RPMI8226 (cell line): Measurements from ENCODE around the gene UQCRC1.
"Not testable (repeated sequence)": the region's sequence is repeated elsewhere in the genome, so short reads cannot be mapped to it uniquely, and the experiment has no call there.

Experiments
- DNase-seq: peaks from one replicate; pipeline ENCODE4 v3.0.0-alpha.2; 2015

UQCRC1 gene

GRCh38 chr3:48553886-48554845, 55.3 kb downstream of the UQCRC1 start:
- DNase-seq: no peak

- DNase-seq: no peak
These were observed 56.1 kb downstream of the UQCRC1 start for GRCh38 chr3:48553361-48553760.

DNA sequence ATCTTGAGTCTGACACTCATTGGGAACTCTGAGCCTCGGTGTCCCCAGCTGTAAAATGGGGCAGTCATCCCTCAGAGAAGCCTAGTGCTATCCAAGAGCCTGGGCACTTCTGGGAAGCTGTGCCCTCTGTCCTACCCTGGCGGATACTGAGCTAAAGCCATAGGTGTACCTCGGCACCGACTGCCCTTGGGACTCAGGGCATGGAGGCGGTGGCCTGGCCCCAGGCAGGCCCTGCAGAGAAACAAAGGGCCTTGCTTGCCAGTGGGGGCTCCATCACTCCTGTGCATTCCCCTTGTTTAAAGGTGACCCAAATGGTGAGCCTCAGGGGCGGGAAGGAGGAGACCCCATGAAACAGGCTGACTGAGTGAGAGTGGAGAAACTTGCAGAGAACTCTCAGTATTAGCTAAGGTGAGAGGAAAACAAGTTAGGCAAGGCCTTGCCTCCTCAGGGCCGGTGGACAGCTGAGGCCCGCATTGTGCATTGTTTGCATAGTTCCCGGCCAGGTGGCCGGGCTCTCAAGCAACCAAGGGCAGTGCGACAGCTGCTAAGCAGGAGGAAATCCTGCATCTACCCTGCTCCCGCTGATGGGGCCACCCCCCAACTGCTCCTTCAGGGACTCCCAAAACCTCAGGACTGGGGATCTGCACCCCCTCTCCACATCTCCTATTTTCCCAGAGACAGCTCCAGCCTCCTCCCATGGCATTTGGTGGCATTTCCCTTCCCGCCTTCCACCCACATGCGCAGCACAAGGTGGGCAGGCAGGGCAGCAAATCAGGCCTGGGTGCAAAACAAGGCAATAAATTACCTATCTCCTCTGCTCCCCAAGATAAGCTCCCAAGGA, 57.1 kb downstream of the UQCRC1 start:
- DNase-seq: no peak

GRCh38 chr3:48551651-48552050, 57.8 kb downstream of the UQCRC1 start:
- not testable (repeated sequence) for DNase-seq
